Keratinocyte (primary cell): ENCODE measurements around the gene SREBF2. TPM values are rescaled to one million over a fixed set of nuclear protein-coding genes. Genes with fewer than 3 reads are reported as not detected.

Experiments
- DNase-seq: peaks from one replicate; pipeline ENCODE4 v3.0.0-alpha.2; 2011; ENCODE audit warnings: low read depth, missing footprints, low spot score
- FAIRE-seq: peaks from 2 replicates; lab custom pipeline; 2011; peaks lifted over from hg19 to GRCh38; lab: Jason Lieb, UNC
- H2AFZ ChIP-seq: 2 replicates; pipeline ENCODE4 v1.6.0; 2012; ENCODE audit warnings: low read length, control low read depth, inconsistent platforms; ENCODE audit not compliant: control insufficient read depth
- H3K27ac ChIP-seq: 2 replicates; pipeline ENCODE4 v1.5.1; 2011; ENCODE audit warnings: low read length; ENCODE audit not compliant: control insufficient read depth, insufficient read depth
- H3K27me3 ChIP-seq: 3 replicates; pipeline ENCODE4 v1.6.0; 2011; ENCODE audit warnings: low read length; ENCODE audit not compliant: control insufficient read depth, insufficient read depth; ENCODE audit errors: extremely low read depth
- H3K36me3 ChIP-seq, 2 experiments: 2 replicates in 1 of 2; 3 replicates in 1 of 2; pipeline ENCODE4 v1.5.1; 2011; ENCODE audit warnings: low read length in 2 of 2, mild to moderate bottlenecking in 1 of 2; ENCODE audit not compliant: control insufficient read depth in 2 of 2, insufficient read depth in 2 of 2; ENCODE audit errors: extremely low read depth in 1 of 2
- H3K4me1 ChIP-seq: 3 replicates; pipeline ENCODE4 v1.5.1; 2011; ENCODE audit warnings: low read length; ENCODE audit not compliant: control insufficient read depth, insufficient read depth; ENCODE audit errors: extremely low read depth
- H3K4me2 ChIP-seq: 3 replicates; pipeline ENCODE4 v1.6.0; 2011; ENCODE audit warnings: low read depth, low read length; ENCODE audit not compliant: control insufficient read depth, insufficient read depth; ENCODE audit errors: extremely low read depth
- H3K4me3 ChIP-seq, 3 experiments: fragments of 200-600 bp in 1 of 3; sonication (generic) in 1 of 3; 2 replicates in 2 of 3; 3 replicates in 1 of 3; pipeline ENCODE4 v1.5.1; 2011 to 2016; ENCODE audit warnings: low read length in 3 of 3, mild to moderate bottlenecking in 3 of 3, control low read depth in 2 of 3, inconsistent platforms in 1 of 3, low read depth in 1 of 3, mixed read lengths in 1 of 3, mixed run types in 1 of 3, moderate library complexity in 1 of 3; ENCODE audit not compliant: control insufficient read depth in 2 of 3, insufficient read depth in 2 of 3; ENCODE audit errors: extremely low read depth in 1 of 3
- H3K79me2 ChIP-seq: 2 replicates; pipeline ENCODE4 v1.6.0; 2012; ENCODE audit warnings: low read length; ENCODE audit not compliant: control insufficient read depth, insufficient read depth
- H3K9ac ChIP-seq: 3 replicates; pipeline ENCODE4 v1.6.0; 2011; ENCODE audit warnings: low read length; ENCODE audit not compliant: control insufficient read depth, insufficient read depth; ENCODE audit errors: extremely low read depth
- H3K9me1 ChIP-seq: 3 replicates; pipeline ENCODE4 v1.6.0; 2011; ENCODE audit warnings: low read length; ENCODE audit not compliant: control insufficient read depth, insufficient read depth; ENCODE audit errors: extremely low read depth
- H3K9me3 ChIP-seq: 2 replicates; pipeline ENCODE4 v1.5.1; 2012; ENCODE audit warnings: low read depth, low read length; ENCODE audit not compliant: control insufficient read depth
- H4K20me1 ChIP-seq: 3 replicates; pipeline ENCODE4 v1.6.0; 2011; ENCODE audit warnings: low read length; ENCODE audit not compliant: control insufficient read depth, insufficient read depth; ENCODE audit errors: extremely low read depth
- EZH2 ChIP-seq: IDR thresholded peaks from one replicate; pipeline ENCODE4 v1.6.1; 2012; ENCODE audit warnings: inconsistent platforms, mild to moderate bottlenecking, low read length, moderate library complexity
- dilution Hi-C: fragments of 300-500 bp; cut with MboI; formaldehyde crosslinking; loops from one replicate; pipeline ENCODE4 v1.7.0; 2020; ENCODE audit warnings: low sequenced_read_pairs; ENCODE audit not compliant: extremely low pct_ligation_motif_present
- polyA plus RNA-seq, 5 experiments: library from polyadenylated mRNA; depleted of rRNA in 3 of 5; stranded (reverse) in 3 of 5; stranded (forward) in 1 of 5; unstranded in 1 of 5; fragments of >200 nt; gene quantifications; 1 replicate in 1 of 5; 2 replicates in 3 of 5; 3 replicates in 1 of 5; pipeline versions ENCODE4 v1.2.1 to v1.2.3, GENCODE V29; 2011 to 2012; ENCODE audit warnings: missing spikeins in 2 of 5, low read depth in 1 of 5, low replicate concordance in 1 of 5
- TF ChIP-seq, protein P1 (sequence below), 3 experiments: IDR thresholded peaks in 1 of 3; conservative IDR thresholded peaks in 1 of 3; optimal IDR thresholded peaks in 1 of 3; 2 replicates in 2 of 3; 3 replicates in 1 of 3; pipeline versions ENCODE3 to v1.5.1; 2011; ENCODE audit warnings: low read length in 3 of 3, mild to moderate bottlenecking in 3 of 3, moderate library complexity in 2 of 3, control low read depth in 1 of 3, inconsistent platforms in 1 of 3; ENCODE audit not compliant: insufficient read depth in 2 of 3; ENCODE audit errors: extremely low read depth in 1 of 3

Gene SREBF2
- polyA plus RNA-seq, 1 donor (not counting 4 experiments of a cell fraction or from before 2014, with no cell fraction given), result 57.5 TPM

GRCh38 chr22:41799486-41800347 is 33.2 kb upstream of the SREBF2 start:
- Histone ChIP-seq H3K36me3 (no peaks in the 10 kb centered on the region), H3K9me3 (no peaks in the 10 kb centered on the region), H3K4me2 (peak overlapping the region; percentile 99), H3K27ac (peak overlapping the region; percentile 59), H3K9me1 (no peaks in the 10 kb centered on the region), H3K4me1 (peaks cover 21% of the 10 kb centered on the region), H3K27me3 (no peaks in the 10 kb centered on the region), H3K79me2 (peaks cover 18% of the 10 kb centered on the region), H3K4me3 (peak overlapping the region; percentile 90 to 94 (median 94)), H2AFZ (peak overlapping the region; percentile 97), H3K9ac (peak overlapping the region; percentile 76), H4K20me1 (no peaks in the 10 kb centered on the region)
- DNase-seq (no peak), FAIRE-seq (peak; percentile 69)
- dilution Hi-C loops, result no loop called here
- TF ChIP-seq EZH2, result no peak
- TF ChIP-seq, protein P1, sequence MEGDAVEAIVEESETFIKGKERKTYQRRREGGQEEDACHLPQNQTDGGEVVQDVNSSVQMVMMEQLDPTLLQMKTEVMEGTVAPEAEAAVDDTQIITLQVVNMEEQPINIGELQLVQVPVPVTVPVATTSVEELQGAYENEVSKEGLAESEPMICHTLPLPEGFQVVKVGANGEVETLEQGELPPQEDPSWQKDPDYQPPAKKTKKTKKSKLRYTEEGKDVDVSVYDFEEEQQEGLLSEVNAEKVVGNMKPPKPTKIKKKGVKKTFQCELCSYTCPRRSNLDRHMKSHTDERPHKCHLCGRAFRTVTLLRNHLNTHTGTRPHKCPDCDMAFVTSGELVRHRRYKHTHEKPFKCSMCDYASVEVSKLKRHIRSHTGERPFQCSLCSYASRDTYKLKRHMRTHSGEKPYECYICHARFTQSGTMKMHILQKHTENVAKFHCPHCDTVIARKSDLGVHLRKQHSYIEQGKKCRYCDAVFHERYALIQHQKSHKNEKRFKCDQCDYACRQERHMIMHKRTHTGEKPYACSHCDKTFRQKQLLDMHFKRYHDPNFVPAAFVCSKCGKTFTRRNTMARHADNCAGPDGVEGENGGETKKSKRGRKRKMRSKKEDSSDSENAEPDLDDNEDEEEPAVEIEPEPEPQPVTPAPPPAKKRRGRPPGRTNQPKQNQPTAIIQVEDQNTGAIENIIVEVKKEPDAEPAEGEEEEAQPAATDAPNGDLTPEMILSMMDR (optimal IDR thresholded peaks at IDR 0.05 in 1 of 3, IDR thresholded peaks at IDR 0.05 in 1 of 3, conservative IDR thresholded peaks at IDR 0.05 in 1 of 3; ENCODE audit: extremely low read depth in 1 of 3, insufficient read depth in 2 of 3, low read length in 3 of 3), result no peak

DNA sequence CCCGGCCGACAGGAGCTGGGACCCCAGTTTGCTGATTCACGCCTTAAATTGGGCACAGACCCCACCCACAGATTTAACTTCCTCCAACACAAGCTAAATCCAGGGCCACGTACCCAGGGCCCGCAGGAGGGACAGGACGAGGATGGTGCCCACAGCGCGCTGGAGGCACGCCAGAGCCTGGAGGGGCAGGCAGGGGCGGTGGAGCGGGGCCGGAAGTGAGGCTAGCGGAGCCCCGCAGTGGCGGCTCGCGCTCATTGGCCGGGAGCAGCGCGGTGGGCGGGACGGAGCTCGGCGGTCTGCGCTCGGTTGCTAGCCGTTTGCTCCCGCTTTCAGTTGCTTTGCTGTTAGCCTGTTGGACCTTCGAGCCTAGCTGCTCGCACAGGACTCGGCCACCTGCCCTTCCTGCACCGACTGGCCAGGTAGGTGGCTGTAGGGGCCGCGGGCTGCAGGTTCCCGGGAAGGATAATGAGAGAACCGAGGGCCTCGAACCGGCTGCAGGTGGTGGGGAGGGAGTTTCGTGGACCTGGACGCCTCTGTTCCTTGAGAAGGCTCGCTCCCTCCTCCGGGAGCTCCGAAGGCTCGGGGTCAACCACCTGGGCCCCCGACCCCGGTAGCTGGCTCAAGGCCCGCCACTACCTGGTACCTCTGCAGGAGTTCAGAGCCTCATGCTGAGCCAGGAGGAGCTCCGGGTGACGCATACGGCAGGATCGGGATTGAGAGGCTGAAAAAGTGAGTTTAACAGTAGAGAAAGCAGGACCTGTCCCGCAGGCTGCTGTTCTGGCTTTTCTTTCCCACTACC is 32.4 kb upstream of the SREBF2 start, which contains the start of gene CCDC134:
Gene CCDC134, plus strand, starts transcription at position 332 of the 799 bp plus-strand sequence. CDS start 8,212 bp downstream, outside the sequence.
- H3K9me3 ChIP-seq, result no peaks in the 10 kb centered on the region
- no peaks in the 10 kb centered on the region for H3K9me1 ChIP-seq
- FAIRE-seq (peak; percentile 79), DNase-seq (peak; percentile 28)
- H3K4me3 ChIP-seq, result peak within 1 kb of the TSS; percentile 90 to 94 (median 94)
- H3K79me2 ChIP-seq, result peaks cover 18% of the 10 kb centered on the region
- no peaks in the 10 kb centered on the region for H4K20me1 ChIP-seq
- peaks cover 21% of the 10 kb centered on the region for H3K4me1 ChIP-seq
- H3K27me3 ChIP-seq, result no peaks in the 10 kb centered on the region
- peak within 1 kb of the TSS; percentile 97 for H2AFZ ChIP-seq
- dilution Hi-C loops, result no loop called here
- peak within 1 kb of the TSS; percentile 59 for H3K27ac ChIP-seq
- TF ChIP-seq, protein P1 (optimal IDR thresholded peaks at IDR 0.05 in 1 of 3, IDR thresholded peaks at IDR 0.05 in 1 of 3, conservative IDR thresholded peaks at IDR 0.05 in 1 of 3; ENCODE audit: extremely low read depth in 1 of 3, insufficient read depth in 2 of 3, low read length in 3 of 3), result no peak
- TF ChIP-seq EZH2, result no peak
- H3K9ac ChIP-seq, result peak within 1 kb of the TSS; percentile 76
- H3K4me2 ChIP-seq, result peak within 1 kb of the TSS; percentile 99
- no peaks in the 10 kb centered on the region for H3K36me3 ChIP-seq
